Kidney glomerular epithelial cell (primary cell): ENCODE results near the gene MYH14.

Source experiments
- DNase-seq: peaks from one replicate; lab custom pipeline; 2025; lab: John Stamatoyannopoulos, UW

Gene MYH14

DNA sequence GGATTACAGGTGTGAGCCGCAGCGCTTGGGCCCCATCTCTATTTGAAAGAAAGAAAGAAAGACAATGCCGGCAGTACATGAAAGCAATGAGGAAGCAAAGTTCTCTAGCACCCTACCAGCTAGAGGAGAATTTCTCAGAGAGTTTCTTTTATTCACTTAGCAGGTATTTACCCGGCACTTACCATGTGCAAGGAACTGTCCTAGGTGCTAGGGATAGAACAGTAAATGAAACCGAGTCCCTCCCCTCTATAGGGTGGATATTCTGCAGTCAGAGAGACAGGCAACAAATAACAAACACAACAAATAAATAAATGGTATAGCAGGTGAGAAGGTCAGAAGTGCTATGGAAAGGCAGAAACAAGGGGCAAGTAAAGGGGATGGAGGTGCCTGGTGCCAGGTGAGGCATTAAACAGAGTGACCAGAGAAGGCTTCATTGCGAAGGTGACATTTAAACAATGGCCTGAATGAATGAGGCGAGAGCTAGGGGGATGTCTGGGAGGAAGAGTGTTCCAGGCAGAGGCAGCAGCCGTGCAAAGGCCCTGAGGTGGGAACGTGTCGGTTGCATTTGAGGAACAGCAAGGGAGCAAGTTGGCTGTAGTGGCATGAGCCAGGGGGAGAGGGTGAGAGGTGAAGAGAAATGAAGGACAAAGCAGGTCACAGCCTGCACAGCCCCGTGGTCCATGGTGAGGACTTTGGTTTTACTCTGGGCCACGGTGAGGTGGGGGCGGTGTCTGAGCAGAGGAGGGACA lies 10.8 kb upstream of the MYH14 start:
- DNase-seq, result no peak

GRCh38 chr19:50195224-50195623 lies 8.2 kb upstream of the MYH14 start:
- no peak for DNase-seq

DNA sequence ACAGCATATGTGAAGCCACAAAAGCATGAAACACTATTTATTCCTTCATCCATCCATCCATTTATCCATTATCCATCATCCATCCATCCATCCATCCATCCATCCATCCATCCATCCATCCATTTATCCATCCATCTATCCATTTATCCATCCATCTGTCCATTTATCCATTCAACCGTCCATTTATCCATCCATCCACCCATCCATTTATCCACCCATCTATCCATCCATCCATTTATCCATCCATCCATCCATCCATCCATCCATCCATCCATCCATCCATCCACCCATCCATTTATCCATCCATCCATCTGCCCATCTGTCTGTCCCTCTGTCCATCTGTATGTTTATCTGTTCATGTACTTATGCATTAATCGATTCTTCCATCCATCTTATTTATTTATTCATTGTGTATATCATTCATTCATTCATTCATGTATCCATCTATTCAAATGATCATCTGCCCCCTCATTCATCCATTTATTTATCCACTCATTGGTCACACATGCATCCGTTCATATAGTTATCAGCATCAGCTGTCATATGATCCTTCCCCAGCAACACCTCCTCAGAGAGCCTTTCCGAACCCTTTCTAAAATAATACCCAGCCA lies 7.0 kb upstream of the MYH14 start:
- no peak for DNase-seq

- no peak for DNase-seq
These were observed 6.1 kb upstream of the MYH14 start for GRCh38 chr19:50197348-50197747.

DNA sequence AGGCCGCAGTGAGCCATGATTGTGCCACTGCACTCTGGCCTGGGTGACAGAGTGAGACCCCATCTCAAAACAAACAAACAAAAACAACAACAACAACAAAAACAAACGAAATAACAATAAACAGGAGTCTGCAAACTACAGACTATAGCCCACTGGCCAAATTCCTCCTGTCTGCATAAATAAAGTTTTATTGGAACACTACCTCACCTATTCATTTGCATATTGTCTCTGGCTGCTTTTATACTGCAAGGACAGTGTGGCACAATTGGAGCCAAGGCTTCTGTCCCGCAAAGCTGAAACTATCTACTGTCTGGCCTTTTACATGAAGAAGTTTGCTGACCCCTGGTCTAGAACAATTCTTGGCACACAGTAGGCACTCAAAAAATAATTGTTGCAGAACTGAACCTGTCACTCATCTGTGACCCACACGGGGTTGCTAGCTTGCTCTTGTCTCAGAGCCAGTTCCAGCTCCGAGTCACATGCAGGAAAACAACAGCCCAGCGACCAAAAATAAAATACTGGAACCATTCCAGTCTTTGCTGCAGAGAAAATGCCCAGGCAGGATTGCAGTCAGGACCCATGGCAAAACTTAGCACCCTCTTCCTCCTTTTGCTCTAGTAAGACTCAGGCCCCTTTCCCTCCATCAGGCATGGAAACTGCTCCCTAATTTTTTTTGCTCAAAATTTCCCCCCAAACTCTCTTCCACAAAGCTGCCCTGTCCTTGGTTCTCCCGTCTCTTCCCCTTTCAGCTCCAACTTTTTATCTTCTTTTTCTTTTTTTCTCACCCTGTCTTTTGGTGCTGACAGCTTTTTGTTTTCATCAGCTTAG lies 4.8 kb upstream of the MYH14 start:
- DNase-seq, result no peak

DNA sequence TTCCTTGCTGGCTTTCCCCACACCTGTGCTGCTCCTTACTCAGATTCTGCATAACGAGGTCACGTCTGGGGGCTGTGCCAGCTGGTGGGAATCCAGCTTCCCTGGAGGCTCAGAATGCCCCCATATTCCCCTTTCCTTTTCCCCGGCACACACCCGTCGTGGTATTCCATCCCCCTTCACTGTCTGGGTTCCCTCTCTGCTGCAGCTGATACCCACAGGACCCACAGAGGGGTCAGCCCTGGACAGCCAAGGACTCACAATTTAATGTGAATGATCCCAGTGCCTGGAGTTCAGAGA lies 4.2 kb upstream of the MYH14 start:
- DNase-seq, result no peak

GRCh38 chr19:50202386-50202785 lies 1.0 kb upstream of the MYH14 start:
- no peak for DNase-seq

GRCh38 chr19:50202962-50203280 lies 501 bp upstream of the MYH14 start:
- DNase-seq, result no peak

GRCh38 chr19:50204081-50204428 lies 633 bp downstream of the MYH14 start:
- DNase-seq, result no peak

DNA sequence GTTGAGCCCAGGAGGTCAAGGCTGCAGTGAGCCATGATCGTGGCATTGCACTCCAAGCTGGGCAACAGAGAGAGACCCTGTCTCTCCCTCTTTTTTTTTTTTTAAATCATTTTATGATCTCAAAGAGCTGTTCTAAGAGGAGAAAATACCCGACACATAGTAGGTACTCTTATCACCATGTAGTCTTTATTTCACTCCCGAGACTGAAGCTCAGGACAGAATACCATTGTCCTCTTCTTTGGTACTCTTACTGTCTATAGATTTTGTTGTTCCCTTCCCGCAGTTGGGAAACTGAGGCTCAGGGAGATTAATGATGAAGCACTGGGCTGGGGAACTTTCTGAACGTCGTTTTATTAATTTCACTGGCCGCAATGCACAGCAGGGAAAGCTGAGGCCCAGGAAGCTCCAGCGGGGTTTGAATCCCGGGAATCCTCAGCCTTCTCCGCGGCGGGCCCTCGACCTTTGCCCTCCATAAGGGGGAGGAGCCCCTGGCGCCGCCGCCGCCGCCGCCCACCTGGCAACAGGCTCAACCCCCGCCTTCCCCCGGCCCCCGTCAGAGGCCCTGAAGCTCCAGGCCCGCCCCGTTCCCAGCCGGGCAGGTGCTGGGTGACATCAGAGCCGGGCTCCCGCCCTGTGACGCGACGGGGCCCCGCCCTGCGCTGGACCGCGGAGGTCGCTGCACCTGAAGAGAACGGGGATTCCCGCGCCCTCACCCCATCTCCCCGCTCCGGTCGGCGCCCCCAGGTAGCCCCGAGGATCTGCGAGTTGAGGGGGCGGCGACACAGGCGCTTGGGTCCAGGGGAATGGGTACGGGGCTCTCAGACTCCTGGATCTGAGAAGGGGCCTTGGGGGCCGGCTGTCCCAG lies 1.6 kb downstream of the MYH14 start:
- DNase-seq, result no peak

- DNase-seq, result no peak
These were observed 2.3 kb downstream of the MYH14 start for GRCh38 chr19:50205681-50206138.

- DNase-seq, result no peak
These were observed 2.8 kb downstream of the MYH14 start for GRCh38 chr19:50206191-50206590.

- DNase-seq, result no peak
These were observed 4.3 kb downstream of the MYH14 start for GRCh38 chr19:50207730-50208129.

GRCh38 chr19:50209131-50209530 lies 5.7 kb downstream of the MYH14 start:
- DNase-seq, result no peak

DNA sequence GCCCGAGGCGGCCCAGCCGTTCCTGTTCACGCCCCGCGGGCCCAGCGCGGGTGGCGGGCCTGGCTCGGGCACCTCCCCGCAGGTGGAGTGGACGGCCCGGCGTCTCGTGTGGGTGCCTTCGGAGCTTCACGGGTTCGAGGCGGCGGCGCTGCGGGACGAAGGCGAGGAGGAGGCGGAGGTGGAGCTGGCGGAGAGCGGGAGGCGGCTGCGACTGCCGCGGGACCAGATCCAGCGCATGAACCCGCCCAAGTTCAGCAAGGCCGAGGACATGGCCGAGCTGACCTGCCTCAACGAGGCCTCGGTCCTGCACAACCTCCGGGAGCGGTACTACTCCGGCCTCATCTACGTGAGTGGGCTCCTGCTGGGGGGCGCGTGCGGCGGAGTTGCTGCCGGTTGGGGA lies 7.0 kb downstream of the MYH14 start:
- DNase-seq, result no peak

DNA sequence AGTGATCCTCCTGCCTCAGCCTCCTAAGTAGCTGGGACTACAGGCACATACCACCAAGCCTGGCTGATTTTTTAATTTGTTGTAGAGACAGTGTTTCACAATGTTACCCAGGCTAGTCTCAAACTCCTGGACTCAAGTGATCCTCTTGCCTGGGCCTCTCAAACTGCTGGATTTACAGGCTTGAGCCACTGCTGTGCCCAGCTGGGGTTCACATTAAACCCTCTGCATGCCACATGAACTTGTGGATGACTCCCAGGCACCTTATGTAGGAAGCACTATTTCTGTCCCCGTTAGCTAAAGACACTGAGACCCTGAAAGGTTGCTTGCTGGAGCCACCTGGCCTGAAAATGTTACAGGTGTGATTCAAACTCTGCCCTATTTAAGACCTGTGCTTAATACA lies 10.5 kb downstream of the MYH14 start:
- no peak for DNase-seq

GRCh38 chr19:50214699-50215543 lies 11.5 kb downstream of the MYH14 start:
- no peak for DNase-seq

DNA sequence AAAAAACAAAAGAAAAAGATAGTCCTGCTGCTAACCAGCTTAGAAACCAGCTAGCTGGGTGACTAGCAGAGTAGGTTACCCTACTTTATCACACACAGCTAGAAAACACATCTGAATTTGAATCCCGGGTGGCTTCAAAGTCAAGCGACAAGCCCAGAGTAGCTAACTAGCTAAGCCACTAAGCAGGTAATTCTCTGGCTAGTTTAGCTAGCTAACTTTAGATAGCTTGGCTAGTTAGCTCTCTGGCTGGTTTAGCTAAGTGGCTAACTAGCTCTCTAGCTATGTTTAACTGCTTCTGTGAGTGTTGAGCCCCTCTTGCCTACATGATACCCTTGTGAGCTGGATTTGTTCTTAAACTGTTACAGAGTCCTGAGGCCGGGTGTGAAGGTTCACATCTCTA lies 12.4 kb downstream of the MYH14 start:
- DNase-seq, result no peak

DNA sequence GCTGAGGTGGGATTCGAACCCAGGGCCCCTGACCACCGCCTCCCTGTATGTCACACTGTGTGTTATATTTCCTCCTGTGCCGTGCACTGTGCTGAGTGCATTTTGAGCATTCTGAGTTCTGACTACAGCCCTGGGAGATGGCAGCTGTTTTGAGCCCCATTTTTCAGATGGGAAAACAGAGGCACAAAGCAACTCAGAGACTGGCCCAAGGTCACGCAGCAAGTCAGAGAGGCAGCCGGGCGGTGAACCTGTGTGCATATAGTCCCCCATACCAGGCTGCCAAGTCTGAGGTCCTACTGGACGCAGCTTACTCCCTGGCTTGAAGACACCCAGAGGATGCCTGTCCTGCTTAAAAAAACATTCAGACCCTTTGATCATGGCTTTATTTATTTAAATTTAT lies 17.7 kb downstream of the MYH14 start:
- no peak for DNase-seq

DNA sequence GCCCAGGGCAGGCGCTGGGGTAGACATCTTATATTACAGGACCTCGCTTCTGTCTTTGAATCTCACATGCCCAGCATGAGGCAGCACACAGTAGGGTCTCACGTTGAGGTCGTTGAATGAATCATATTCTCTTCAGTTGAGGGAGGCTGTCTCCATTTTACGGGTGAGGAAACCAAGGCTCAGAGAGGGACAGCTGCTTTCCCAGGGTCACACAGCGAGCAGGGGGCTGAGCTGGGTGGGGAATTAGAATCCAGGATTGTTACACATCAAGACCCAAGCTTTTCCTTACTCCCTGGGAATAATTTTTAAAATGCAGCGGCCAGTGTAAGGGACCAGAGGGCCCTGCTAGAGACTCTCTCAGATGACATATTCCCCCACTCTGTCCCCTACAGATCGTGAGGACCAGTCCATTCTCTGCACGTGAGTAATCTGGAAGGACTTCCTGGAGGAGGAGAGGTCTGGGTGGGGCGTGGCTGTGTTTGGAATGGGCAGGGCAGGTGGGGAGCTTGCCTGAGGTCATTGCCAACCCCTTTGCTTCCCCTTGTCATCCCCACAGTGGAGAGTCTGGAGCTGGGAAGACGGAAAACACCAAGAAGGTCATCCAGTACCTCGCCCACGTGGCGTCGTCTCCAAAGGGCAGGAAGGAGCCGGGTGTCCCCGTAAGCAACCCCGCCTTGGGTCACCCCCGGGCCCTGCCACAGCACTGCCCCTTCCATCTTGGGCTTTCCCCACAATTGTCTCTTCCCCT lies 19.4 kb downstream of the MYH14 start:
- DNase-seq, result no peak

DNA sequence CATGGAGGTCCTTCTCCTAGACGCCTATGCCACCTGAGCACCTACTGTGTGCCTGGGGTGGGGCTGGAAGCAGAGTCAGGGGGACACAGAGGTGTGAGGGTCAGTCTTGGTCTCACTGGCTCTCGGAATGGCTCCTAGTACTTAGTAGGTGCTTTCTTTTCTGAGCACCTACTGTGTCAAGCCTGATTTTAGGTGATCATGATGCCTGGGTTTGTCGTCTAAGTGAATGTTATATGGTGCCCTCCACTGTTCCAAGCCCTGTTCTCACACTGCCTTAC lies 20.0 kb downstream of the MYH14 start:
- DNase-seq, result no peak
